Loucy (cell line): ENCODE results near the gene CECR2.
"Not testable (repeated sequence)": the region's sequence is repeated elsewhere in the genome, so short reads cannot be mapped to it uniquely, and the experiment has no call there.

Experiments used
- H2AFZ ChIP-seq: fragments of 200-600 bp; sonication (generic); 2 replicates; pipeline ENCODE4 v1.6.0; 2016; ENCODE audit warnings: antibody characterized with exemption, mild to moderate bottlenecking, low read length, moderate library complexity
- H3F3A ChIP-seq: fragments of 200-600 bp; 2 replicates; pipeline ENCODE4 v1.6.0; 2016; ENCODE audit warnings: antibody characterized with exemption, low read depth, mild to moderate bottlenecking
- H3K27me3 ChIP-seq: fragments of 200-600 bp; sonication (generic); 2 replicates; pipeline ENCODE4 v1.6.1; 2014; ENCODE audit warnings: low read length, mild to moderate bottlenecking; ENCODE audit not compliant: insufficient read depth, poor library complexity, severe bottlenecking
- H3K36me3 ChIP-seq: fragments of 200-600 bp; sonication (generic); 2 replicates; pipeline ENCODE4 v1.6.1; 2016; ENCODE audit warnings: low read length; ENCODE audit not compliant: insufficient read depth
- H3K4me1 ChIP-seq: fragments of 200-600 bp; sonication (generic); 2 replicates; pipeline ENCODE4 v1.5.1; 2014; ENCODE audit warnings: low read length, mild to moderate bottlenecking; ENCODE audit not compliant: insufficient read depth, poor library complexity, severe bottlenecking
- H3K4me2 ChIP-seq: fragments of 200-600 bp; sonication (generic); 2 replicates; pipeline ENCODE4 v1.6.0; 2014; ENCODE audit warnings: antibody characterized with exemption, low read length, low read depth, mild to moderate bottlenecking; ENCODE audit not compliant: poor library complexity, severe bottlenecking
- H3K4me3 ChIP-seq: fragments of 200-600 bp; sonication (generic); 2 replicates; pipeline ENCODE4 v1.5.1; 2014; ENCODE audit warnings: low read length, mild to moderate bottlenecking, mixed read lengths; ENCODE audit not compliant: poor library complexity, severe bottlenecking
- H3K79me2 ChIP-seq: fragments of 200-600 bp; sonication (generic); 2 replicates; pipeline ENCODE4 v1.6.1; 2014; ENCODE audit warnings: low read length; ENCODE audit not compliant: insufficient read depth
- H3K9ac ChIP-seq: fragments of 200-600 bp; sonication (generic); 2 replicates; pipeline ENCODE4 v1.6.0; 2014; ENCODE audit warnings: mild to moderate bottlenecking, low read depth, low read length, moderate library complexity; ENCODE audit not compliant: poor library complexity, severe bottlenecking
- H3K9me2 ChIP-seq: fragments of 200-600 bp; sonication (generic); replicated peaks from 2 replicates; pipeline ENCODE4 v1.6.1; 2016; ENCODE audit warnings: low read depth, low read length, mixed read lengths
- H3K9me3 ChIP-seq: fragments of 200-600 bp; sonication (generic); 2 replicates; pipeline ENCODE4 v1.6.1; 2014; ENCODE audit warnings: mild to moderate bottlenecking, antibody characterized with exemption, low read length, low read depth; ENCODE audit not compliant: insufficient read depth
- H4K20me1 ChIP-seq: fragments of 200-600 bp; sonication (generic); 2 replicates; pipeline ENCODE4 v1.6.0; 2014; ENCODE audit warnings: antibody characterized with exemption, low read length, mild to moderate bottlenecking; ENCODE audit not compliant: insufficient read depth, poor library complexity, severe bottlenecking
- CTCF ChIP-seq: fragments of 200-600 bp; sonication (generic); conservative IDR thresholded peaks from 2 replicates; pipeline ENCODE4 v1.5.1; 2014; ENCODE audit warnings: mild to moderate bottlenecking, antibody characterized with exemption, low read length
- EZH2phosphoT487 ChIP-seq: fragments of 200-600 bp; IDR thresholded peaks from 2 replicates; pipeline ENCODE4 v1.6.1; 2018; ENCODE audit warnings: antibody characterized with exemption, mild to moderate bottlenecking, moderate library complexity, borderline replicate concordance

CECR2 gene

GRCh38 chr22:17559188-17559587 lies 189.9 kb downstream of the CECR2 start:
- H3K4me2 ChIP-seq, result no peak overlapping the region
- no peaks in the 10 kb centered on the region for H3K27me3 ChIP-seq

GRCh38 chr22:17562906-17563870 lies 193.9 kb downstream of the CECR2 start, which contains the start of gene SLC25A18:
TSS of gene SLC25A18 (plus strand) at chr22:17563498. CDS start at chr22:17579945, 16,447 bp downstream.
- Histone ChIP-seq H4K20me1 (no peaks in the 10 kb centered on the region), H3K79me2 (no peaks in the 10 kb centered on the region), H3K9ac (no peak within 1 kb of the TSS), H3F3A (no peaks in the 10 kb centered on the region), H3K36me3 (no peaks in the 10 kb centered on the region), H3K9me3 (no peaks in the 10 kb centered on the region), H3K9me2 (no peaks in the 10 kb centered on the region), H3K4me3 (no peak within 1 kb of the TSS), H3K4me2 (no peak within 1 kb of the TSS), H3K27me3 (no peaks in the 10 kb centered on the region), H2AFZ (no peak within 1 kb of the TSS), H3K4me1 (no peaks in the 10 kb centered on the region)
- no peak for TF ChIP-seq CTCF
- TF ChIP-seq EZH2phosphoT487, result no peak

More at GRCh38 chr22:17559188-17559587, 189.9 kb downstream of the CECR2 start:
- Histone ChIP-seq H3K4me3 (no peak overlapping the region), H3K9ac (no peak overlapping the region), H3K36me3 (no peaks in the 10 kb centered on the region), H2AFZ (no peak overlapping the region), H3K4me1 (no peaks in the 10 kb centered on the region), H3F3A (no peaks in the 10 kb centered on the region), H3K79me2 (no peaks in the 10 kb centered on the region), H3K9me2 (no peaks in the 10 kb centered on the region), H3K9me3 (no peaks in the 10 kb centered on the region), H4K20me1 (no peaks in the 10 kb centered on the region)
- TF ChIP-seq EZH2phosphoT487, result no peak
- no peak for TF ChIP-seq CTCF

GRCh38 chr22:17563936-17564391 lies 194.7 kb downstream of the CECR2 start:
- H3K4me2 ChIP-seq, result no peak overlapping the region

GRCh38 chr22:17566016-17566687 lies 196.9 kb downstream of the CECR2 start:
- H3K9me2 ChIP-seq, H3F3A ChIP-seq, H3K4me2 ChIP-seq: not testable (repeated sequence)

More at GRCh38 chr22:17563936-17564391, 194.7 kb downstream of the CECR2 start:
- H3K9ac ChIP-seq, result no peak overlapping the region
- H3K36me3 ChIP-seq, result no peaks in the 10 kb centered on the region
- no peak for TF ChIP-seq CTCF
- no peaks in the 10 kb centered on the region for H3K9me3 ChIP-seq
- H3K4me3 ChIP-seq, result no peak overlapping the region
- H3K27me3 ChIP-seq, result no peaks in the 10 kb centered on the region
- no peaks in the 10 kb centered on the region for H3F3A ChIP-seq
- H2AFZ ChIP-seq, result no peak overlapping the region
- H4K20me1 ChIP-seq, result no peaks in the 10 kb centered on the region
- no peaks in the 10 kb centered on the region for H3K4me1 ChIP-seq
- H3K9me2 ChIP-seq, result no peaks in the 10 kb centered on the region
- H3K79me2 ChIP-seq, result no peaks in the 10 kb centered on the region

More at GRCh38 chr22:17566016-17566687, 196.9 kb downstream of the CECR2 start:
- H4K20me1 ChIP-seq, H2AFZ ChIP-seq, H3K9ac ChIP-seq, H3K27me3 ChIP-seq, H3K4me3 ChIP-seq, H3K79me2 ChIP-seq, H3K4me1 ChIP-seq, H3K36me3 ChIP-seq, H3K9me3 ChIP-seq: not testable (repeated sequence)
